NB4 (cell line): ENCODE data around the gene NSUN3.

Source experiments
- MYC ChIP-seq: IDR thresholded peaks from 2 replicates; pipeline ENCODE4 v1.6.1; 2011; ENCODE audit warnings: low read depth, low read length
- POLR2A ChIP-seq: IDR thresholded peaks from 2 replicates; pipeline ENCODE4 v1.6.1; 2011; ENCODE audit warnings: mild to moderate bottlenecking; ENCODE audit not compliant: insufficient read length; ENCODE audit errors: extremely low read depth
- TF ChIP-seq, protein P1 (sequence below): IDR thresholded peaks from one replicate; pipeline ENCODE4 v1.5.1; 2012; ENCODE audit warnings: low read depth, low read length
- TF ChIP-seq, protein P2 (sequence below): IDR thresholded peaks from 2 replicates; pipeline ENCODE4 v1.6.1; 2011; ENCODE audit warnings: low read depth, low read length

DNA sequence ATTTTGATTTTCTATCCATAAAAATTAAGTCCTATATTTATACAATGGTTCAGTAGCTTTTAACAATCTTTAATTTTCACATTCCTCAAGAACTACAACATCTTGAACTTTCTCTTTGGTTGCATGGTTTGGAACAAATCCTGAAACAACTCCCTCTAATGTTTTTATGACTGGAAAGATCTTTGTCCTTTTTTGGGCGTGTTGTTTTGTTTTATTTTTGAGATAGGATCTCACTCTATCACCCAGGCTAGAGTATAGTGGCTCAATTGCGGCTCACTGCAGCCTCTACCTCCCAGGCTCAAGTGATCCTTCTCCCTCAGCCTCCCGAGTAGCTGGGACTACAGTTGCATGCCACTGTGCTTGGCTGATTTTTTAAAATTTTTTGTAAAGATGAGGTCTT, 38.5 kb upstream of the NSUN3 start:
- TF ChIP-seq, protein P1, sequence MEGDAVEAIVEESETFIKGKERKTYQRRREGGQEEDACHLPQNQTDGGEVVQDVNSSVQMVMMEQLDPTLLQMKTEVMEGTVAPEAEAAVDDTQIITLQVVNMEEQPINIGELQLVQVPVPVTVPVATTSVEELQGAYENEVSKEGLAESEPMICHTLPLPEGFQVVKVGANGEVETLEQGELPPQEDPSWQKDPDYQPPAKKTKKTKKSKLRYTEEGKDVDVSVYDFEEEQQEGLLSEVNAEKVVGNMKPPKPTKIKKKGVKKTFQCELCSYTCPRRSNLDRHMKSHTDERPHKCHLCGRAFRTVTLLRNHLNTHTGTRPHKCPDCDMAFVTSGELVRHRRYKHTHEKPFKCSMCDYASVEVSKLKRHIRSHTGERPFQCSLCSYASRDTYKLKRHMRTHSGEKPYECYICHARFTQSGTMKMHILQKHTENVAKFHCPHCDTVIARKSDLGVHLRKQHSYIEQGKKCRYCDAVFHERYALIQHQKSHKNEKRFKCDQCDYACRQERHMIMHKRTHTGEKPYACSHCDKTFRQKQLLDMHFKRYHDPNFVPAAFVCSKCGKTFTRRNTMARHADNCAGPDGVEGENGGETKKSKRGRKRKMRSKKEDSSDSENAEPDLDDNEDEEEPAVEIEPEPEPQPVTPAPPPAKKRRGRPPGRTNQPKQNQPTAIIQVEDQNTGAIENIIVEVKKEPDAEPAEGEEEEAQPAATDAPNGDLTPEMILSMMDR, result no peak
- TF ChIP-seq MYC (no peak), POLR2A (no peak)
- TF ChIP-seq, protein P2, sequence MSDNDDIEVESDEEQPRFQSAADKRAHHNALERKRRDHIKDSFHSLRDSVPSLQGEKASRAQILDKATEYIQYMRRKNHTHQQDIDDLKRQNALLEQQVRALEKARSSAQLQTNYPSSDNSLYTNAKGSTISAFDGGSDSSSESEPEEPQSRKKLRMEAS, result no peak
